Measurements from ENCODE around the gene RAET1G. TPM values are rescaled to one million over a fixed set of nuclear protein-coding genes. Genes with fewer than 3 reads are reported as not detected.
A peak's percentile ranks its signal among the peaks of the same experiment; 100 is the strongest.
"Not testable (repeated sequence)": the region's sequence is repeated elsewhere in the genome, so short reads cannot be mapped to it uniquely, and the experiment has no call there.

Gene RAET1G
- total and polyA plus RNA-seq, 5 donors from 2014 or later = 0.76 TPM; not detected in 4

DNA sequence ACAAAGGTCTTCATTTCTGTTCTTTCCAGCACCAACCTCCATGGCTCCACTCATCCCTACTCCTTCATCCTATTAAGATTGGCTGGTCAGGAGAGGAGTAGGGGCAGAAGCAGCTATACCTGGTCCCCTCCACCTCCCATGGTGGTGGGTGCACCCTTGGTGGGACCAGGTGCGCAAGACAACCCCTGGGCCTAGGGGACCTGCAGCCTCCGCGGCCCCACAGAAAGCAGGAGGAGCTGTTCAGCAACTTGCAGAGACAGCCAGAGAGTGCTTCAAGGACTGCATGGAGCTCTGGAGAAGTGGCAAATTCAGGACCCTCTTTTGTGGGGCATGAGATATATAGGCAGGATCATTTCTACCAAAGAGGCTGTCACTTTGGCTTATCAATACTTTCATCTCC is 28.7 kb upstream of the RAET1G start:
- no peak overlapping the region for H3K27ac Mint-ChIP-seq
- Histone ChIP-seq H3K36me3 (ENCODE audit: control insufficient read depth, insufficient read depth, low read length) (no peaks in the 10 kb centered on the region), H3K4me1 (ENCODE audit: control insufficient read depth, insufficient read depth, low read length, poor library complexity, severe bottlenecking) (peaks cover 7% of the 10 kb centered on the region), H3K4me3 (ENCODE audit: low read depth, low read length) (no peak overlapping the region), H3K9me3 (ENCODE audit: control insufficient read depth in 2 of 2, low read length in 2 of 2) (no peaks in the 10 kb centered on the region), H3K27ac (ENCODE audit: insufficient read depth, low read length, poor library complexity, severe bottlenecking) (no peak overlapping the region), H3K27me3 (ENCODE audit: control insufficient read depth, insufficient read depth, low read length) (peaks cover 36% of the 10 kb centered on the region)
- no peak overlapping the region for H3K4me3 Mint-ChIP-seq
- peaks cover 72% of the 10 kb centered on the region for H3K27me3 Mint-ChIP-seq
- H3K4me1 Mint-ChIP-seq = peaks cover 0 to 13% (median 3%) of the 10 kb centered on the region in 4 donors
- H3K9me3 Mint-ChIP-seq = peaks cover 0 to 1% (median 0%) of the 10 kb centered on the region in 7 donors
- H3K36me3 Mint-ChIP-seq = no peaks in the 10 kb centered on the region
- no peak for ATAC-seq (ENCODE audit: low read depth in 2 of 2)
- DNase-seq = no peak

DNA sequence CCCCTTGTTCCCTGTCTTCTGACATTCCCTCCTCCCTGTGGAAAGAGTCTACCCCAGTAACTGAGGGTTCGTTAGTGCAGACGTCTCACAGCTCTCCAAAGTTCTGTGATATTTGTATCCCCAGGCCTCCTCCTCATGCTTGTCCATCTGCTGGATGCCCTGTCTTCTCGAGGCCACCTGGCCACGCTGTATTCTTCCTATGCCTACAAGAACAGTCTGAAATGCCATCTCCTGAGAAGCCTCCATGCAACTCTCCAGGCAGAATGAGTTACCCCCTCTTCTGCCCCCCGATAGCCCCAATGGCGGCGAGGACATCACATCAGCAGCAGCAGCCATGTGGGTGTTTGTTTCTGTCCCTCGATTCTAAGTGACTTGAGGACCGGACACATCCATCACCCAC is 28.2 kb upstream of the RAET1G start:
- Mint-ChIP-seq H3K27ac (no peak overlapping the region), H3K27me3 (peaks cover 71% of the 10 kb centered on the region), H3K36me3 (no peaks in the 10 kb centered on the region), H3K9me3 (peaks cover 0 to 1% (median 0%) of the 10 kb centered on the region in 7 donors), H3K4me3 (no peak overlapping the region), H3K4me1 (peaks cover 0 to 13% (median 3%) of the 10 kb centered on the region in 4 donors)
- H3K27ac ChIP-seq (ENCODE audit: insufficient read depth, low read length, poor library complexity, severe bottlenecking) = no peak overlapping the region
- H3K9me3 ChIP-seq (ENCODE audit: control insufficient read depth in 2 of 2, low read length in 2 of 2) = no peaks in the 10 kb centered on the region
- peaks cover 7% of the 10 kb centered on the region for H3K4me1 ChIP-seq (ENCODE audit: control insufficient read depth, insufficient read depth, low read length, poor library complexity, severe bottlenecking)
- DNase-seq (no peak), ATAC-seq (ENCODE audit: low read depth in 2 of 2) (no peak)
- no peaks in the 10 kb centered on the region for H3K36me3 ChIP-seq (ENCODE audit: control insufficient read depth, insufficient read depth, low read length)
- peaks cover 35% of the 10 kb centered on the region for H3K27me3 ChIP-seq (ENCODE audit: control insufficient read depth, insufficient read depth, low read length)
- H3K4me3 ChIP-seq (ENCODE audit: low read depth, low read length) = no peak overlapping the region

- Mint-ChIP-seq H3K9me3 (peaks cover 0 to 1% (median 0%) of the 10 kb centered on the region in 7 donors), H3K27me3 (peaks cover 64% of the 10 kb centered on the region), H3K4me3 (no peak overlapping the region), H3K27ac (no peak overlapping the region), H3K36me3 (no peaks in the 10 kb centered on the region), H3K4me1 (peaks cover 0 to 10% (median 3%) of the 10 kb centered on the region in 4 donors)
- no peaks in the 10 kb centered on the region for H3K36me3 ChIP-seq (ENCODE audit: control insufficient read depth, insufficient read depth, low read length)
- ATAC-seq (ENCODE audit: low read depth in 2 of 2) (no peak), DNase-seq (no peak)
- peaks cover 28% of the 10 kb centered on the region for H3K27me3 ChIP-seq (ENCODE audit: control insufficient read depth, insufficient read depth, low read length)
- peaks cover 7% of the 10 kb centered on the region for H3K4me1 ChIP-seq (ENCODE audit: control insufficient read depth, insufficient read depth, low read length, poor library complexity, severe bottlenecking)
- no peaks in the 10 kb centered on the region for H3K9me3 ChIP-seq (ENCODE audit: control insufficient read depth in 2 of 2, low read length in 2 of 2)
- no peak overlapping the region for H3K27ac ChIP-seq (ENCODE audit: insufficient read depth, low read length, poor library complexity, severe bottlenecking)
- no peak overlapping the region for H3K4me3 ChIP-seq (ENCODE audit: low read depth, low read length)
These were observed 27.5 kb upstream of the RAET1G start for GRCh38 chr6:149950423-149950822.

DNA sequence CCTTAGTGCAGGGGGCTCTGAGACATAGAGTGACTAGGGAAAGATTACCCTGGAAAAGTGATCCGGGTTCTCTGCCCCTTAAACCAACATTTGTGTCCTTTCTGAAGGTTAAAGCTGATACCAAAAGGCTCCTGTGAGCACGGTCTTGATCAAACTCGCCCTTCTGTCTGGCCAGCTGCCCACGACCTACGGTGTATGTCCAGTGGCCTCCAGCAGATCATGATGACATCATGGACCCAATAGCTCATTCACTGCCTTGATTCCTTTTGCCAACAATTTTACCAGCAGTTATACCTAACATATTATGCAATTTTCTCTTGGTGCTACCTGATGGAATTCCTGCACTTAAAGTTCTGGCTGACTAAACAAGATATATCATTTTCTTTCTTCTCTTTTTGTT is 25.7 kb upstream of the RAET1G start:
- Histone ChIP-seq H3K27ac (ENCODE audit: insufficient read depth, low read length, poor library complexity, severe bottlenecking) (no peak overlapping the region), H3K36me3 (ENCODE audit: control insufficient read depth, insufficient read depth, low read length) (no peaks in the 10 kb centered on the region), H3K4me1 (ENCODE audit: control insufficient read depth, insufficient read depth, low read length, poor library complexity, severe bottlenecking) (peaks cover under 1% of the 10 kb centered on the region), H3K4me3 (ENCODE audit: low read depth, low read length) (no peak overlapping the region), H3K27me3 (ENCODE audit: control insufficient read depth, insufficient read depth, low read length) (peaks cover 25% of the 10 kb centered on the region), H3K9me3 (ENCODE audit: control insufficient read depth in 2 of 2, low read length in 2 of 2) (no peaks in the 10 kb centered on the region)
- Mint-ChIP-seq H3K4me3 (no peak overlapping the region), H3K36me3 (no peaks in the 10 kb centered on the region), H3K27ac (no peak overlapping the region), H3K4me1 (peaks cover 0 to 3% (median 0%) of the 10 kb centered on the region in 4 donors), H3K27me3 (peaks cover 55% of the 10 kb centered on the region), H3K9me3 (peaks cover 0 to 3% (median 0%) of the 10 kb centered on the region in 7 donors)
- DNase-seq (no peak), ATAC-seq (ENCODE audit: low read depth in 2 of 2) (no peak)

GRCh38 chr6:149948011-149948410 is 25.1 kb upstream of the RAET1G start:
- H3K27ac ChIP-seq (ENCODE audit: insufficient read depth, low read length, poor library complexity, severe bottlenecking) = no peak overlapping the region
- H3K36me3 ChIP-seq (ENCODE audit: control insufficient read depth, insufficient read depth, low read length) = no peaks in the 10 kb centered on the region
- no peak for DNase-seq
- peaks cover 19% of the 10 kb centered on the region for H3K27me3 ChIP-seq (ENCODE audit: control insufficient read depth, insufficient read depth, low read length)
- H3K4me3 ChIP-seq (ENCODE audit: low read depth, low read length) = no peak overlapping the region
- no peaks in the 10 kb centered on the region for H3K9me3 ChIP-seq (ENCODE audit: control insufficient read depth in 2 of 2, low read length in 2 of 2)
- peaks cover 0 to 2% (median under 1%) of the 10 kb centered on the region in 4 donors for H3K4me1 Mint-ChIP-seq
- H3K27ac Mint-ChIP-seq = peak overlapping the region in 1 of 3 donors; percentile 39
- H3K4me1 ChIP-seq (ENCODE audit: control insufficient read depth, insufficient read depth, low read length, poor library complexity, severe bottlenecking) = no peaks in the 10 kb centered on the region
- no peak overlapping the region for H3K4me3 Mint-ChIP-seq
- ATAC-seq (ENCODE audit: low read depth in 2 of 2) = no peak
- no peaks in the 10 kb centered on the region for H3K36me3 Mint-ChIP-seq
- peaks cover 49% of the 10 kb centered on the region for H3K27me3 Mint-ChIP-seq
- H3K9me3 Mint-ChIP-seq = peaks cover 0 to 3% (median 0%) of the 10 kb centered on the region in 7 donors

- Mint-ChIP-seq H3K27me3 (peaks cover 48% of the 10 kb centered on the region), H3K27ac (peak overlapping the region in 1 of 3 donors; percentile 39)
- H3K36me3 ChIP-seq (ENCODE audit: control insufficient read depth, insufficient read depth, low read length); H3K27ac ChIP-seq (ENCODE audit: insufficient read depth, low read length, poor library complexity, severe bottlenecking); H3K9me3 ChIP-seq (ENCODE audit: control insufficient read depth in 2 of 2, low read length in 2 of 2); H3K4me3 Mint-ChIP-seq; H3K9me3 Mint-ChIP-seq; H3K36me3 Mint-ChIP-seq; H3K4me3 ChIP-seq (ENCODE audit: low read depth, low read length); H3K4me1 ChIP-seq (ENCODE audit: control insufficient read depth, insufficient read depth, low read length, poor library complexity, severe bottlenecking); H3K4me1 Mint-ChIP-seq; ATAC-seq (ENCODE audit: low read depth in 2 of 2); DNase-seq: not testable (repeated sequence)
- H3K27me3 ChIP-seq (ENCODE audit: control insufficient read depth, insufficient read depth, low read length) = peaks cover 15% of the 10 kb centered on the region
These were observed 24.6 kb upstream of the RAET1G start for GRCh38 chr6:149947533-149947932.

- not testable (repeated sequence) for H3K27me3 ChIP-seq (ENCODE audit: control insufficient read depth, insufficient read depth, low read length); DNase-seq
- peaks cover 0 to 11% (median 4%) of the 10 kb centered on the region in 4 donors for H3K4me1 Mint-ChIP-seq
These were observed 23.7 kb upstream of the RAET1G start for GRCh38 chr6:149946631-149947030.

GRCh38 chr6:149945276-149945675 is 22.4 kb upstream of the RAET1G start:
- Mint-ChIP-seq H3K27me3 (peaks cover 49% of the 10 kb centered on the region), H3K4me3 (peak overlapping the region in 1 of 4 donors; percentile 69), H3K4me1 (peaks cover 0 to 22% (median 7%) of the 10 kb centered on the region in 4 donors)
- H3K27me3 ChIP-seq (ENCODE audit: control insufficient read depth, insufficient read depth, low read length); H3K36me3 Mint-ChIP-seq; H3K27ac Mint-ChIP-seq; DNase-seq; H3K4me3 ChIP-seq (ENCODE audit: low read depth, low read length); H3K9me3 Mint-ChIP-seq; H3K9me3 ChIP-seq (ENCODE audit: control insufficient read depth in 2 of 2, low read length in 2 of 2); H3K36me3 ChIP-seq (ENCODE audit: control insufficient read depth, insufficient read depth, low read length); H3K27ac ChIP-seq (ENCODE audit: insufficient read depth, low read length, poor library complexity, severe bottlenecking); ATAC-seq (ENCODE audit: low read depth in 2 of 2): not testable (repeated sequence)
- peaks cover 20% of the 10 kb centered on the region for H3K4me1 ChIP-seq (ENCODE audit: control insufficient read depth, insufficient read depth, low read length, poor library complexity, severe bottlenecking)

More at GRCh38 chr6:149946631-149947030, 23.7 kb upstream of the RAET1G start:
- H3K27me3 Mint-ChIP-seq = peaks cover 48% of the 10 kb centered on the region
- not testable (repeated sequence) for H3K36me3 ChIP-seq (ENCODE audit: control insufficient read depth, insufficient read depth, low read length); H3K27ac ChIP-seq (ENCODE audit: insufficient read depth, low read length, poor library complexity, severe bottlenecking); H3K36me3 Mint-ChIP-seq; H3K9me3 Mint-ChIP-seq; H3K4me3 Mint-ChIP-seq; H3K4me3 ChIP-seq (ENCODE audit: low read depth, low read length); H3K4me1 ChIP-seq (ENCODE audit: control insufficient read depth, insufficient read depth, low read length, poor library complexity, severe bottlenecking); H3K9me3 ChIP-seq (ENCODE audit: control insufficient read depth in 2 of 2, low read length in 2 of 2); H3K27ac Mint-ChIP-seq; ATAC-seq (ENCODE audit: low read depth in 2 of 2)

All from CD4-positive, CD25-positive, alpha-beta regulatory T cell (primary cell).